Stimulated activated CD8-positive, alpha-beta memory T cell treated with anti-CD3 and anti-CD28 coated beads, Interleukin-2, amount 100 ng/mL, for 1 hour (primary cell): Measurements from ENCODE around the gene TPT1.
"Not testable (repeated sequence)": the region's sequence is repeated elsewhere in the genome, so short reads cannot be mapped to it uniquely, and the experiment has no call there.

Experiments
- DNase-seq, 2 donors: peaks; one replicate each; pipeline ENCODE4 v3.0.0-alpha.2; 2020; ENCODE audit warnings: low read depth in 2 of 2

Gene TPT1

GRCh38 chr13:45367358-45367757 is 26.4 kb upstream of the TPT1 start:
- DNase-seq: peak; percentile 70 to 86

DNA sequence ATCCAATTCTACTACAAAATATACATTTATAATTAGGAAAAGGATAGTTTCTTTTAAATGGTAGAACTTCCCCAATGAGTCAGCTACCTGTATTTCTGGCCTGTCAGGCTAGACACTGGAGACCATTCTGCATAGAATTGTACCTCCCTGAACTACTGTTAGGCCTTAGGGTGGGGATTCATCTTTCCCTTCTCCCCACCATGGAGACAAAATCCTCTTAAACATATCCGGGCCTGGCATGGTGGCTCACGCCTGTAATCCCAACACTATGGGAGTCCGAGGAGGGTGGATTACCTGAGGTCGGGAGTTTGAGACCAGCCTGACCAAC is 24.5 kb upstream of the TPT1 start:
- DNase-seq: no peak

GRCh38 chr13:45364876-45365557 is 24.0 kb upstream of the TPT1 start:
- no peak for DNase-seq

DNA sequence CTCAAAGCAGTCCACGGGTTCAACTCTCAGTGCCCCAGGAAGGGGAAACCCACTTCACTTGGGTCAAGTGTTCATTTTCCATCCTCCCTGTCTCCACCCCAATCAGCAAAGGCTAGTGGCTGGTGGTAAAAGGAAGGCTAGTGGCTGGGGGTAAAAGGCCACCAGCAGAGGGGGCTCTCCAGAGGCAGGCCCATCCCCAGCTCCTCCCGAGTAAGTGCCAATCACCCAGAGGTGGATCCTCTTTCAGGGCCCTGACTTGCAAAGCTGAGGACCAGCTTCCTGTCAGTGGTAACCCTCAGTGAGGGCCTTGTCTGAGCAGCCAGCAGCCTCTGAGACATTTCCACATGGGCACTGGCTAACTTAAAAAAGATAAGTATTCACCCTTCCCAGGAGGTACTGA is 22.0 kb upstream of the TPT1 start:
- no peak for DNase-seq

GRCh38 chr13:45361596-45362206 is 20.7 kb upstream of the TPT1 start:
- no peak for DNase-seq

DNA sequence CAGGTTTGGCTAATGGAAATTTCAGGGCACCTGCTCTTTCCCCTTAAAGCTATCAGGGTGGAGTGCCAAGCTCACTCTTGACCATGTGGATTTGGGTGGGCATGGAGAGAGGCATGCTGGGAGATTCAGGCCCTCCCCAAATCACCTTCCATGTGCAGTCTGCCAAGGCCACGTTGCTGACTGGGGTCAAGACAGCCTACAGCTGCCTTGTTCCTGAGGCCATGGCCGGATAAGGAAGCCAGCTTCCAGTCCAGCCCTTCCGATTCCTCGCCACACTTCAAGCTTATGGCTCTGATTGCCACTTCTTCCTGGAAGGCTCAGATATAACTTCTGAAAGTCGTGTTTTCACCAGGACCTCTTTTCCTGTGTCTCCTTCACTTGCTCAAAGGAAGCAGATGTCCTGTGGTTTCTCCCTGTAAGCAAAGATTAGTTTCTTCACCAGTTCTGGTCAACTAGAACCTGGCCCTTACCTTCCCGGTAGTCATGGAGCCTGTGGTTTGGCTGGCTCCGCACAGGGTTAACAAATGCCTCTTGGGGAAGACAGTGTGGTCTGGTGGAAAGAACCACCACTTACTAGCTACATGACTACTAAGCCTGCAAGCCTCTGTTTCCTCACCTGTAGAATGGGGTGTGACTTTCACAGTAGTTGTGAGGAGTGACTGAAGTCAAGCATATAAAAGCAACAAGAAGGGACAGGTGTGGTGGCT is 16.1 kb upstream of the TPT1 start:
- DNase-seq: no peak

GRCh38 chr13:45353895-45354294 is 12.9 kb upstream of the TPT1 start:
- no peak for DNase-seq

DNA sequence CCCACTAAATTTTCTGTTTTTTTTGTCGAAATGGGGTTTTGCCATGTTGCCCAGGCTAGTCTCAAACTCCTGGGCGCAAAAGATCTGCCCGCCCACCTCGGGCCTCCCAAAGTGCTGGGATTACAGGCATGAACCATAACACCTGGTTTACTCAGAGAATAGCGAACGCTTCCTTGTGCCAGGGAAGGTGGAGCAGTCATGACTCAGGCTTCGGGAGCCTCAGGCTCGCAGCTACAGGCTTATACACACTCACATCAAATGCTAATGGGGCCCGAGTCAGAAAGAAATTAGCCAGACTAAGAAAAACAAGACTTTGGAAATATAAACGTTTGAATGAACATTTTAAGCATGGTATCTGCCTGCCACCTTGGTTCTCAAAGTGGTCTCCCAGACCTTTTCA is 11.0 kb upstream of the TPT1 start:
- no peak for DNase-seq

GRCh38 chr13:45350152-45350551 is 9.2 kb upstream of the TPT1 start:
- DNase-seq: no peak

DNA sequence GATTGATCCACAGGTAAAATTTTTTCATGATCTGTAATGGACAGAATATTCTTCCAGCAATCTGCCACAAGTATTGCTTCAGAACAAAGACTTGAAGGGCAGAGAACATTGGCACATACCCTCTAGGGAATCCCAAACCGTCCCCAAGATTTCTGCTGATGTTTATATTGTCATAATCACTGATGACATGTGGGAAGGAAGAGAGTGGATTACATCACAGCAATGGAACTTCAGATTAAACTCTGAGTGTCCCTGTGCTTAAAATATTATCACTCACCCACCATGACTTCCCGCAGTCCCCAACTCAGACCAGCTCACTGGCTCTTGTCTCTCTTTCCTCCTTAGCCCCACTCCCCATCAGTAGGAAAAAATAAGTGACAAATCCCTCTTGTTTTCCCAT is 8.5 kb upstream of the TPT1 start:
- no peak for DNase-seq

DNA sequence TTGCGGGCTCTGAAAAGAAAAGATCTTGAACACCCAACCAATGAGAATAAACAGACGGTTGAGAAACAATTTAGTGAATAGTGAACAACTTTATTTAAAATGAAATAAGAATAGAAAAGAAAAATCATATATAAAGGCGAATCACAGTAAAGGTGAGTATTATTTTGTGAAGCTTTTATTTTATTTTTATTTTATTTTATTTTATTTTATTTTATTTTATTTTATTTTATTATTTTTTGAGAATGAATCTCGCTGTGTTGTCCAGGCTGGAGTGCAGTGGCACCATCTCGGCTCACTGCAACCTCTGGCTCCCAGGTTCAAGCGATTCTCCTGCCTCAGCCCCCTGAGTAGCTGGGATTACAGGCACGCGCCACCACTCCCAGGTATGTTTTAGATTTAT is 3.1 kb upstream of the TPT1 start:
- not testable (repeated sequence) for DNase-seq

GRCh38 chr13:45343102-45343501 is 2.1 kb upstream of the TPT1 start:
- not testable (repeated sequence) for DNase-seq

DNA sequence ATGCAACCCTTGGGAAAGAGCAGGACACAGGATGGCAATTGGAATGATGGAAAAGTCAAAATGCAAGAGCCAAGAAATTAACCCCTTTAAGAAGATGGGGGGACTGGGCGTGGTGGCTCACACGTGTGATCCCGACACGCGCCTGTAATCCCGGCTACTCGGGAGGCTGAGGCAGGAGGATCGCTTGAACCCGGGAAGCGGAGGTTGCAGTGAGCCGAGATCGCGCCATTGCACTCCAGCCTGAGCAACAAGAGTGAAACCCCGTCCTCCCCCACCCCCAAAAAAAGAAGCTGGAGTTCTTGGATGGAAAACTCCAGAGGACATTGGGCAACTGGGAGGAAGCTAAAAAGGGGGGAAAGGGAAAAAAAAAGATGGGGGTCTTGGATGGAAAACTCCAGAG is 1.7 kb upstream of the TPT1 start:
- DNase-seq: not testable (repeated sequence)

- no peak for DNase-seq
Measured at GRCh38 chr13:45341799-45342500, 967 bp upstream of the TPT1 start.

DNA sequence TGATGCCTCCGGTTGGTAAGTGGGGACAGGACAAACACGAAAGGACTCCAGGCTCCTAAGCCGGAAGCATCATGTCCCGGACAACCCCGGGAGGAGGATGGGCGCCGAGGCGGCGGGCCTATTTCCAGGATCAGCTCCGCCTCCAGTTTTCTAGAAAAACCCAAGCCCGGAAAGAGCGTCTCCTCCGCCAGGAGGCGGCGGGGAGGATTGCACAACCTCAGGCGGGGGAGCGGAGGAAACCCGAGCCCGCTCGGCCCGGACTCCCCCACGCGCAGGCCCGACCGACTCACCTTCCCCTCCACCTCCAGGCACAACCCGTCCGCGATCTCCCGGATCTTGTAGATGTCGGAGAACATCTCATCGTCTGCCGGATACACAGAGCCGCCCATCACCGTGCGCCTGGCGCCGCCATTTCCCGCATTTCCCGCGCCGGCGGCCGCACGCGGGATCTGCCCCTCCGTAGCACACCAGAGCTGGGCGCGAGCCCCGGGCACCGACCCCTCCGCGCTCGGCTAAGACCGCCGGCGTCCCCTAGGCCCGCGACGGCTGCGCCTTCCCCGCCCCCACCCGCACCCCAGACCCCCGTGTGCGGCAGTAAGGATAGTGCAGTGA is 455 bp downstream of the TPT1 start:
- peak; percentile 62 to 72 for DNase-seq

- DNase-seq: no peak
Measured at GRCh38 chr13:45339867-45340266, 1.1 kb downstream of the TPT1 start.

GRCh38 chr13:45339399-45339798 is 1.6 kb downstream of the TPT1 start:
- no peak for DNase-seq

DNA sequence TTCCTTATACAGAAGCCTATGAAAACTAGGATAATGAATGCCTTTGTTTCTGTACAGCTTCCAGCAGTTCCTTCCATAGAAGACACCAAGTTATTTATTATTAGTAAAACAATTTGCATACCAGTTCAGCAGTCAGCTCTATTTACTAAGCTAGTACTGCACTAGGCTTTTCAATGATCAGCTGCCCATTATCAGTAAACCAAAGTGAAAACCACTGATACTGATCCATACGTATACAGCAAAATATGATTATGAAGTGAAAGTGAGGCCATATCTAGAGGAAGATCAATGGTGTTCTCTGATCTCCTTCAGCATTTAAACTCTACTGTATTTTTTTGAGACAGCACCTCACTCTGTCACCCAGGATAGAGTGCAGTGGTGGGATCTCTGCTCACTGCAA is 3.2 kb downstream of the TPT1 start:
- DNase-seq: no peak

- no peak for DNase-seq
Measured at GRCh38 chr13:45337395-45337794, 3.6 kb downstream of the TPT1 start.

DNA sequence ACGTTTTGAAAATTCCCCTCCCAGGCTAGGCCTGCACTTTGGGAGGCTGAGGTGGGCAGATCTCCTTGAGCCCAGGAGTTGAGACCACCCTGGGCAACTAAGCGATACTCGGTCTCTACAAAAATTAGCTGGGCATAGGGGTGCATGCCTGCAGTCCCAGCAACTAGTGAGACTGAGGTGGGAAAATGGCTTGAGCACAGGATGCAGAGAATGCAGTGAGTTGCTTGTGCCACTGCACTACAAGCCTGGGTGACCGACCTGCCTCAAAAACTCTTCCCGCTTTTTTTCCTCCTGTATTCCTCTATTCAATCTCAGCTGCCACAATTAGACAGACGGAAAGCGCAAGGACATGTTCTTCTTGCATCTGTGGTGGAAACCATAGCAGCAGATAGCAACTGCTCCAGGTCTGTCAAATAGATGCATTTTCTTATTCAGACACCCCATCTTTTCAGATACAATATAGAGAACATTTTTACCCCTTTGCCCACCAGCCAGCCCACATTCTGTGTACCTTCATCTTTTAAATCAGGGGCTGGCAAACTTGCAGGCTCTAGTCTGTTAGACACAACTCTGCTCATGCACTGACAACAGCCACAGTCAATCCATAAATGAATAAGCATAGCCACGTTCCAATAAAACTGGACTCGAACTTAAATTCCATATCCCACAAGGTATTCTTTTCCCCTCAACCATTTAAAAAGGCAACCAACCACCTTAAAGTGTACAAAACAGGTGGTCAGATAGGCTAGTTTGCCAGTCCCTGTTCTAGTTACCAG is 4.8 kb downstream of the TPT1 start:
- no peak for DNase-seq

- no peak for DNase-seq
Measured at GRCh38 chr13:45335397-45336024, 5.5 kb downstream of the TPT1 start.
